ENCODE measurements around the gene LPIN3. TPM values are rescaled to one million over a fixed set of nuclear protein-coding genes. Genes with fewer than 3 reads are reported as not detected.

Gene LPIN3
- total and polyA plus RNA-seq, 2 donors (not counting 3 experiments of a cell fraction or from before 2014, with no cell fraction given) = 2.1 to 3.0 TPM

DNA sequence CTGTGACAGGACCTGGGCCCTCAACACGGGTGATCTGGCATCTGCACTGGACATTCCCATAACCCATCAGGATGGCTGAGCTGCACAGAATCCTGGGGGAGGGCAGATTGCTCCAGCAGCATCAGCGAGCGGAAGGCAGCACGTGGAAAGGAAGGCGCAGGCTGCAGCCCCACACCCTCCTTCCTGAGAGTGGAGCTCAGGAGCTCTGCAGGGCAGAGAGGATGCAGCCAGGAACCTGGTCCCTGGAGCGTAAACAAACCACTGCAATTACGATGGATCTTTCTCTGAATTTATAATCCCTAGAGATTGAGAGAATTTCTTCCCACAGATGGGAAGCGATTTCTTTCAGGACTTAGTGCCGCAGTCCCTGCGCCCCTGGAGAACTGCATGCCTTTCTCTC, 65.7 kb downstream of the LPIN3 start:
- no peaks in the 10 kb centered on the region for H3K9me3 ChIP-seq (replicated peaks; ENCODE audit: control insufficient read depth, insufficient read depth, low read length)
- no TSS peak for BruUV-seq (replicated peaks)
- FAIRE-seq = no peak
- no peaks in the 10 kb centered on the region for H4K20me1 ChIP-seq (replicated peaks; ENCODE audit: control insufficient read depth, extremely low read depth, insufficient read depth, low read length)
- no peak overlapping the region for H3K27ac ChIP-seq (ENCODE audit: insufficient read depth, low read depth, low read length)
- dilution Hi-C loops (cut with MboI; ENCODE audit: extremely low pct_ligation_motif_present, low sequenced_read_pairs) (no loop called here), intact Hi-C loops (cut with micrococcal nuclease) (no loop called here)
- H3K79me2 ChIP-seq (ENCODE audit: control insufficient read depth, insufficient read depth, low read length) = no peaks in the 10 kb centered on the region
- CTCF ChIA-PET = no interaction called here
- peaks cover 5 to 38% of the 10 kb centered on the region in 2 experiments for H3K36me3 ChIP-seq (ENCODE audit: control insufficient read depth in 2 of 2, extremely low read depth in 1 of 2, insufficient read depth in 2 of 2, low read length in 2 of 2)
- no peaks in the 10 kb centered on the region for H3K4me1 ChIP-seq (ENCODE audit: control insufficient read depth, extremely low read depth, insufficient read depth, low read length)
- no peak overlapping the region for H3K4me2 ChIP-seq (ENCODE audit: insufficient read depth, low read length)
- no peak overlapping the region for H2AFZ ChIP-seq (ENCODE audit: low read depth, low read length)
- TF ChIP-seq FOS (IDR thresholded peaks at IDR 0.05; ENCODE audit: borderline replicate concordance, insufficient read depth, low read length) = no peak
- TF ChIP-seq EZH2 (IDR thresholded peaks at IDR 0.05; ENCODE audit: borderline replicate concordance, low read depth, low read length, severe bottlenecking) = no peak
- TF ChIP-seq POLR2AphosphoS5 (IDR thresholded peaks at IDR 0.05; ENCODE audit: insufficient read depth, low read depth, low read length) = no peak
- TF ChIP-seq POLR2A (IDR thresholded peaks at IDR 0.05; ENCODE audit: low read depth, low read length) = no peak
- no peak for TF ChIP-seq GATA2 (IDR thresholded peaks at IDR 0.05; ENCODE audit: insufficient read depth, insufficient read length, low read depth, low read length)
- TF ChIP-seq JUN (IDR thresholded peaks at IDR 0.05; ENCODE audit: borderline replicate concordance, insufficient read depth, insufficient read length, low read depth) = no peak
- no peak for TF ChIP-seq MYC (IDR thresholded peaks at IDR 0.05; ENCODE audit: low read depth, low read length)
- TF ChIP-seq, protein P1, sequence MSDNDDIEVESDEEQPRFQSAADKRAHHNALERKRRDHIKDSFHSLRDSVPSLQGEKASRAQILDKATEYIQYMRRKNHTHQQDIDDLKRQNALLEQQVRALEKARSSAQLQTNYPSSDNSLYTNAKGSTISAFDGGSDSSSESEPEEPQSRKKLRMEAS (IDR thresholded peaks at IDR 0.05; ENCODE audit: insufficient read depth, insufficient read length) = no peak
- TF ChIP-seq, protein P2, sequence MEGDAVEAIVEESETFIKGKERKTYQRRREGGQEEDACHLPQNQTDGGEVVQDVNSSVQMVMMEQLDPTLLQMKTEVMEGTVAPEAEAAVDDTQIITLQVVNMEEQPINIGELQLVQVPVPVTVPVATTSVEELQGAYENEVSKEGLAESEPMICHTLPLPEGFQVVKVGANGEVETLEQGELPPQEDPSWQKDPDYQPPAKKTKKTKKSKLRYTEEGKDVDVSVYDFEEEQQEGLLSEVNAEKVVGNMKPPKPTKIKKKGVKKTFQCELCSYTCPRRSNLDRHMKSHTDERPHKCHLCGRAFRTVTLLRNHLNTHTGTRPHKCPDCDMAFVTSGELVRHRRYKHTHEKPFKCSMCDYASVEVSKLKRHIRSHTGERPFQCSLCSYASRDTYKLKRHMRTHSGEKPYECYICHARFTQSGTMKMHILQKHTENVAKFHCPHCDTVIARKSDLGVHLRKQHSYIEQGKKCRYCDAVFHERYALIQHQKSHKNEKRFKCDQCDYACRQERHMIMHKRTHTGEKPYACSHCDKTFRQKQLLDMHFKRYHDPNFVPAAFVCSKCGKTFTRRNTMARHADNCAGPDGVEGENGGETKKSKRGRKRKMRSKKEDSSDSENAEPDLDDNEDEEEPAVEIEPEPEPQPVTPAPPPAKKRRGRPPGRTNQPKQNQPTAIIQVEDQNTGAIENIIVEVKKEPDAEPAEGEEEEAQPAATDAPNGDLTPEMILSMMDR (IDR thresholded peaks at IDR 0.05; ENCODE audit: extremely low read depth in 1 of 2, insufficient read depth in 1 of 2, low read depth in 1 of 2, low read length in 2 of 2) = no peak
- no peak for DNase-seq (ENCODE audit: low read depth, low spot score)
- H3K9ac ChIP-seq (replicated peaks; ENCODE audit: extremely low read depth, insufficient read depth, low read length) = no peak overlapping the region
- H3K9me1 ChIP-seq (replicated peaks; ENCODE audit: control insufficient read depth, extremely low read depth, insufficient read depth, low read length) = no peaks in the 10 kb centered on the region
- H3K4me3 ChIP-seq (replicated peaks in 1 of 3; ENCODE audit: insufficient read depth in 1 of 3, low read depth in 1 of 3, low read length in 3 of 3) = no peak overlapping the region
- no peaks in the 10 kb centered on the region for H3K27me3 ChIP-seq (ENCODE audit: control insufficient read depth in 2 of 2, insufficient read depth in 2 of 2, low read length in 2 of 2)
- POLR2A ChIA-PET = no interaction called here
